Urinary bladder (tissue), 4 donors: ENCODE data around the gene RNF220. TPM values are rescaled to one million over a fixed set of nuclear protein-coding genes. Genes with fewer than 3 reads are reported as not detected.

Experiments used
- DNase-seq: peaks from one replicate; pipeline ENCODE4 v3.0.0-alpha.2; 2015; ENCODE audit errors: extremely low spot score
- H3K27ac ChIP-seq: one replicate; pipeline ENCODE4 v1.5.1; 2013; ENCODE audit warnings: low read depth, mild to moderate bottlenecking, moderate library complexity
- H3K36me3 ChIP-seq: one replicate; pipeline ENCODE4 v1.6.1; 2013; ENCODE audit warnings: mild to moderate bottlenecking, moderate library complexity; ENCODE audit not compliant: insufficient read depth
- H3K4me1 ChIP-seq: one replicate; pipeline ENCODE4 v1.6.1; 2013; ENCODE audit warnings: mild to moderate bottlenecking, moderate library complexity; ENCODE audit not compliant: insufficient read depth
- H3K4me3 ChIP-seq: one replicate; pipeline ENCODE4 v1.5.1; 2013; ENCODE audit warnings: low read depth, low read length
- WGBS: extraction: QIAGEN DNeasy Blood & Tissue Kit; methylation state at CpG from one replicate; pipeline ENCODE4 v1.1.7; 2013; 5-methylcytosine and 5-hydroxymethylcytosine counted together
- polyA plus RNA-seq: library from polyadenylated mRNA; stranded (reverse); fragments of 200-250 nt; gene quantifications from one replicate; pipeline ENCODE4 v1.2.3, GENCODE V29; 2013
- total RNA-seq: library from RNA; depleted of rRNA; stranded (reverse); fragments of >200 nt; gene quantifications from one replicate; pipeline ENCODE4 v1.2.3, GENCODE V29; 2014
- donor health status: healthy with polysubstance abuse.
- donor health status: healthy.

The RNF220 gene
- total and polyA plus RNA-seq, 2 donors: 17.3 to 89.6 TPM

- 47% methylated on average over 2 of the region's 2 CpGs for WGBS
- H3K4me3 ChIP-seq: no peak overlapping the region
- DNase-seq: no peak
- H3K27ac ChIP-seq: no peak overlapping the region
- no peaks in the 10 kb centered on the region for H3K36me3 ChIP-seq
- no peaks in the 10 kb centered on the region for H3K4me1 ChIP-seq
These were observed 16.5 kb upstream of the RNF220 start for GRCh38 chr1:44388551-44388950.

DNA sequence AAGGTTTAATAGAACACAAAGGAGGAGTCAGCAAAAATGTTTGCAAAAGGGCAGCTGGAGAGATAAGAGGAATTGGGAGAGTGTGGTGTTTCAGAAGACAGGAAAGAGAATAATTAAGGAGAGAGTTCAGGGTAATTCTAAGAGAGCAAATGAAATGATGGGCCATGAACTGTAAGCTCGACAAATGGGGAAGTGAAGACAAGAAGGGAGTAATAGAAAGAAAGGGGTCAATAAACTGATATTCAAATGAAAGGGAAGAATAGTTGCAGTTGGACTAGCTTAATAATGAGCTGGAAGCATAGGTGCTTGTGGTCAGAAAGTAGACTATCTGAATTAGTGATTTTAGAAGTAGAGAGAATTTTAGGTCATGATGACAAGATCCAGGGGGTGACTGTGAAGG lies 15.6 kb upstream of the RNF220 start:
- Histone ChIP-seq H3K27ac (no peak overlapping the region), H3K4me1 (no peaks in the 10 kb centered on the region), H3K36me3 (no peaks in the 10 kb centered on the region), H3K4me3 (no peak overlapping the region)
- WGBS: 63% methylated on average over 1 of the region's 1 CpG
- DNase-seq: no peak

DNA sequence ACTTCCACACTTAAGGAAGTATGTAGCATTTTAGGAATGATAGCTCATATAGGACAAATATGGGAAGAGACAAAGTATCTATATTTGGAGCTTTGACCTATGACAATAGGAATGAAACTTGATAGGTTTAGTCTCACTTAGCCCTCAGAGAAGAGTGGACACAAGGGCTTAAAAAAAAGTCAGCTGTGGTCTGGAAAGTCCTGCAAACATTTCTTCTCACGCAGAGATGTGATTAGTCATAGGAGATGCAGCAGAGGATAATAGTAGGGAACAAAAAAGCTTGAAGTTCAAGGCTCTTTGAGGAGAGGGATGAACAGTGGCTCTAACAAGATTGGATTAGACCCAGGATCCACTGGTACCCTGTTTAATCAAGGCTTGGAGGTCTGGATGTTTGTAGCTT lies 14.8 kb upstream of the RNF220 start:
- Histone ChIP-seq H3K4me1 (no peaks in the 10 kb centered on the region), H3K27ac (no peak overlapping the region), H3K36me3 (no peaks in the 10 kb centered on the region), H3K4me3 (no peak overlapping the region)
- no peak for DNase-seq
- WGBS: 49% methylated on average over 1 of the region's 1 CpG

GRCh38 chr1:44401256-44402228 lies 3.5 kb upstream of the RNF220 start:
- no peaks in the 10 kb centered on the region for H3K36me3 ChIP-seq
- DNase-seq: no peak
- no peaks in the 10 kb centered on the region for H3K4me1 ChIP-seq
- H3K4me3 ChIP-seq: no peak overlapping the region
- 83% methylated on average over 12 of the region's 12 CpGs for WGBS
- H3K27ac ChIP-seq: no peak overlapping the region

- DNase-seq: no peak
- WGBS: under 1% methylated on average over 66 of the region's 66 CpGs
- H3K36me3 ChIP-seq: no peaks in the 10 kb centered on the region
- H3K27ac ChIP-seq: no peak overlapping the region
- H3K4me3 ChIP-seq: peak overlapping the region; percentile 41
- H3K4me1 ChIP-seq: peaks cover 3% of the 10 kb centered on the region
These were observed 1.0 kb downstream of the RNF220 start for GRCh38 chr1:44405798-44406736.

GRCh38 chr1:44406737-44407429 lies 1.8 kb downstream of the RNF220 start:
- no peak for DNase-seq
- Histone ChIP-seq H3K27ac (no peak overlapping the region), H3K4me3 (peak overlapping the region; percentile 41), H3K36me3 (no peaks in the 10 kb centered on the region), H3K4me1 (peaks cover 3% of the 10 kb centered on the region)
- 1% methylated on average over 49 of the region's 50 CpGs for WGBS

- Histone ChIP-seq H3K36me3 (no peaks in the 10 kb centered on the region), H3K27ac (no peak overlapping the region), H3K4me1 (peaks cover 3% of the 10 kb centered on the region), H3K4me3 (peak overlapping the region; percentile 41)
- 3% methylated on average over 85 of the region's 85 CpGs for WGBS
- no peak for DNase-seq
These were observed 2.6 kb downstream of the RNF220 start for GRCh38 chr1:44407430-44408211.

DNA sequence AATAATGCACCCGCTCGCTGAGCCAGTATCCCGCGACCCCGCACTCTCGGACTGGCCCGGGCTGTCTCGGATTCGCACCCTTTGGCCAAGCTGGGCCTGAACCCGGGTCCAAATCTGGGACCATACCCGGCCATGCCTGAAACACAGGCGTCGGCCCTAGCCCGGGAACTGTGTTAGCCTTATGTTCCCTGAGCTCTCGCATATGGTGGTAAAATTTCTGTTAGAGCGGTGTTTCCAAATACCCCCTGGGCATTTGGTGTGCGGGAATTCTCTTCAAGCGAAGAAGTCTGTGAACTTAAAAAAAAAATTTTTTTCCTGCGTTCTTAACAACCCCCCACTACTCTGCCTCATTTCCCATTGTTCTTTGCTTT lies 3.1 kb downstream of the RNF220 start:
- no peak for DNase-seq
- Histone ChIP-seq H3K36me3 (no peaks in the 10 kb centered on the region), H3K27ac (no peak overlapping the region), H3K4me1 (peaks cover 3% of the 10 kb centered on the region), H3K4me3 (no peak overlapping the region)
- 10% methylated on average over 19 of the region's 19 CpGs for WGBS

GRCh38 chr1:44408632-44409602 lies 3.9 kb downstream of the RNF220 start:
- no peak overlapping the region for H3K4me3 ChIP-seq
- H3K36me3 ChIP-seq: no peaks in the 10 kb centered on the region
- 9% methylated on average over 37 of the region's 37 CpGs for WGBS
- no peak overlapping the region for H3K27ac ChIP-seq
- H3K4me1 ChIP-seq: peaks cover 3% of the 10 kb centered on the region
- no peak for DNase-seq

DNA sequence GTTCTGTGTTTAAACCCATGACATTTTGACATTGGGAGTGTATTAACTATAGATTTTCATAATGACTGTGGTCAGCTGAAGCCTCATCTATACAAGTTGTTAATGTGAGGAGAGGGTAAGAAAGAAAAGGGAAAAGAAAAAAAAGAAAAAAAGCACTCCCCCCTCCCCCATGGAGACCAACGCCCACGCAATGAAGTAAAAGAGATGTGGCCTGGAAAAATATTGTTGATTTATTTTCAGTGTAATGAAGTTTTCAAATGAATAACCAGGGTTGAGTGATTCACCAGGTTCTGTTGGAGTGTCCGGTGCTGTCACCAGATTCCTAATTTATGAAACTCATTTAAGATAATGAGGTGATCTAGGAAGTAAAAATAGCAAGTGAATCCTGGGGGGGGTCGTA lies 4.7 kb downstream of the RNF220 start:
- Histone ChIP-seq H3K4me1 (peaks cover 3% of the 10 kb centered on the region), H3K27ac (no peak overlapping the region), H3K4me3 (no peak overlapping the region), H3K36me3 (no peaks in the 10 kb centered on the region)
- 38% methylated on average over 4 of the region's 4 CpGs for WGBS
- DNase-seq: no peak

DNA sequence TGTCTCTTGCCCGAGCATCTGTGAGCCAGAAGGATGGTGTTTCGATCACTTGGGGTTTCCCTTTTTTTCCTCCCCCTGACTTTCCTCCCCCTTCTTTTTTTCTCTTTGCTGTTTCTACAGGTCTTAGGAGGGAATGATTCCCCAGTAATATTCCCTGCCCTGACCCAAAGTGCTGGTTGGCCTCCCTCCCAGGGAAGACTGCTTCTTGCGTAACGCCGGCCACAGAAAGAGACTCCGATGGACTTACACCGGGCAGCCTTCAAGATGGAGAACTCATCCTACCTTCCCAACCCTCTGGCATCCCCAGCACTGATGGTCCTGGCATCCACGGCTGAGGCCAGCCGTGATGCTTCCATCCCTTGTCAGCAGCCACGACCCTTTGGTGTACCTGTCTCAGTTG lies 6.8 kb downstream of the RNF220 start:
- Histone ChIP-seq H3K4me3 (no peak overlapping the region), H3K4me1 (peaks cover 1% of the 10 kb centered on the region), H3K27ac (no peak overlapping the region), H3K36me3 (no peaks in the 10 kb centered on the region)
- no peak for DNase-seq
- WGBS: 83% methylated on average over 10 of the region's 10 CpGs

DNA sequence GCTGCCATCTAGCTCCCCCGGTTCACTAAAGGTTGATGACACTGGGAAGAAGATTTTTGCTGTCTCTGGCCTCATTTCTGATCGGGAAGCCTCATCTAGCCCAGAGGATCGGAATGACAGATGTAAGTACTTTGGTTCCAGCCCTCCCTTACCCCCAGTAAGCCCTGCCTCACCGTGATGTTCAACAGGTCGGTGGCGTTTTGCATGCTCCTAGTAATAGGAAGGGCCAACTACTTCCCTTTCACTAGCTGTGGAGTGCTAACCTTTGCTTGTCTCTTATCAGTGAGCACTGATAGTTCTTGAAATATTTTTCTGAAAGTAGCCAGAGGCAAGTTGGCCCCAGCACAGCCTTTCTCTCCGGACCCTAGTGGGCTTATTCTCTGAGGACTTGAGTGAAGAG lies 7.5 kb downstream of the RNF220 start:
- Histone ChIP-seq H3K4me1 (peaks cover 1% of the 10 kb centered on the region), H3K36me3 (no peaks in the 10 kb centered on the region), H3K27ac (no peak overlapping the region), H3K4me3 (no peak overlapping the region)
- 44% methylated on average over 7 of the region's 7 CpGs for WGBS
- no peak for DNase-seq
